HepG2 (cell line): ENCODE measurements around the gene HRH2.

ENCODE experiments used
- CTCF ChIP-seq: sonication (generic); formaldehyde crosslinking; IDR thresholded peaks from 2 replicates; pipeline ENCODE4 v1.5.0; 2020; ENCODE audit warnings: mild to moderate bottlenecking, missing genetic modification reagents, moderate library complexity
- NFIC ChIP-seq: IDR thresholded peaks from 2 replicates; pipeline ENCODE4 v1.6.1; 2012; ENCODE audit warnings: mild to moderate bottlenecking, low read length, inconsistent platforms
- POLR2A ChIP-seq, 2 experiments: IDR thresholded peaks; 2 replicates each; pipeline ENCODE4 v1.6.1; 2011; ENCODE audit warnings: low read depth in 2 of 2, low read length in 2 of 2, mild to moderate bottlenecking in 1 of 2, moderate library complexity in 1 of 2; ENCODE audit not compliant: insufficient read depth in 1 of 2
- ZNF761 ChIP-seq: sonication (generic); formaldehyde crosslinking; conservative IDR thresholded peaks from 2 replicates; pipeline ENCODE4 v1.4.0; 2020; ENCODE audit warnings: mild to moderate bottlenecking, missing genetic modification reagents

GRCh38 chr5:175714479-175715085 lies 56.7 kb downstream of the HRH2 start:
- TF ChIP-seq NFIC: no peak
- no peak for TF ChIP-seq ZNF761 (CRISPR knock-in tag)
- TF ChIP-seq POLR2A (IDR thresholded peaks at IDR 0.05; ENCODE audit: insufficient read depth in 1 of 2, low read depth in 2 of 2, low read length in 2 of 2): no peak
- TF ChIP-seq CTCF: no peak
